ENCODE results near the gene CCDC185.

The CCDC185 gene

DNA sequence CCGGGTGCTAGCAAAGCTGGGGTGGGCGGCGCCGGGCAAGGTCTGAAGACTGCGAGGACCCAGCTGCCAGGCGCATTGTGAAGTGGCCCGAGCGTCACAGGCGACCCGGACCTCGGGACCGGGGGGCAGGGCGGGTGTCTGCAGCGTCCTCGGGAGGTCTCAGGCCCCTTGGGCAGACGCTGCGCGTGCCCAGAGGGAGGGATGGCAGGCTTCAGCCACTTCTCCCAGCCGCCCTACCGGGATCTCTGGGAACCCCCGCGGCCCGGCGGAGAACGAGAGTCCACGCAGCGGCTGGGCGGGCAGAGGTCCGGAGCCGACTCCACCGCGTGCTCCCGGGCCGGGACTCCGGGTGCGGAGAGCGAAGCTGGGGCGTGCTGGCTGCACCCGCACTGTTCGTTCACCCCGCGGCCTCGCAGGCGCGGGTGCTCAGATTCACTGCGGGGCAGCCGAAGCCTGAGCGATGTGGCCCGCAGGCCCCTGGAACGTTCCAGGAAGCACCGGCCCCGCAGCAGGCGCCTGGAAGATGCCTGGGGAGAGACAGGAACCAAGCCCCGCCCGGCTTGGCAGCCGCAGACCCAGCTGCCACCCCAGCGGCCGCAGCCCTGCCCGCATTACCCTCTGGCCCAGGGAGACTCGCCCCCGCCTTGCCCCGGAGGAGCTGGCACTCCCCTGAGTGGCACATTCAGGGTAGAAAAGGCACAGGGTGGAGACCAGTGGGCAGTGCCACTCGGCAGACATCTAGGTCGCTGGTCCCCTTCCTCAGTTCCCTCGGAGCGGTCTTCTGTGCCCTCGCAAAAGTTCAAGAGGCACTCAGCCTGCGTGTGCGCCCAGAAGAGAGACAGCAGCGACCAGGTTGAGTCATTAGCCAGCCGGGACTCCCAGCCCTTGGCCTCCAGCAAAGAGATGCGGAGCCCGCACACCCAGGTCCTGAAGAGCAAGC lies at the start of gene CCDC185:
TSS of gene CCDC185 (plus strand) at position 141 of the 940 bp plus-strand sequence. CDS start at position 202, 61 bp downstream.
- no peak for TF ChIP-seq CTCF (IDR thresholded peaks at IDR 0.05; ENCODE audit: low read depth, low read length)
- H3K4me3 ChIP-seq (ENCODE audit: low read depth, low read length): no peak within 1 kb of the TSS

GRCh38 chr1:223343692-223344091 lies 49.5 kb upstream of the CCDC185 start:
- no peak for TF ChIP-seq CTCF (IDR thresholded peaks at IDR 0.05; ENCODE audit: low read depth, low read length)
- H3K4me3 ChIP-seq (ENCODE audit: low read depth, low read length): no peak overlapping the region

DNA sequence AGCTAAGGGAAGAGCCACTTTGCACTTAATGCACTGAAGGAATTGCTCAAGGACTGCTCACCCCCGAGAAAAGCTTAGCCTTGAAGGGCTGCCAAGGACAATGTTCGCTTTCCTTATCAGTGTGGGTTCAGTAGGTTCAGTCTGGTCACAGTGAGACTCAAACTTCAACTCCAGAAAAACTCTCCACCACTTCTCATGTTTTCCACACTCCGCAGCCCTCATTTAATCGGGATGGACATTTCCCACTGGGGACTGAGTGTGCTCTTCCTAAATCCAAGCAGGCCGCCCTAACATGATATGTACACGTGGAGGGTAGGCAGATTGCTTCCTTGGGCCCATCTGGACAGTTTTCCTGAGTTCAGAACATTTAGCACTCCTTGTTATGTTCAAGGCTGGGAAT lies 48.7 kb upstream of the CCDC185 start:
- no peak for TF ChIP-seq CTCF (IDR thresholded peaks at IDR 0.05; ENCODE audit: low read depth, low read length)
- no peak overlapping the region for H3K4me3 ChIP-seq (ENCODE audit: low read depth, low read length)

DNA sequence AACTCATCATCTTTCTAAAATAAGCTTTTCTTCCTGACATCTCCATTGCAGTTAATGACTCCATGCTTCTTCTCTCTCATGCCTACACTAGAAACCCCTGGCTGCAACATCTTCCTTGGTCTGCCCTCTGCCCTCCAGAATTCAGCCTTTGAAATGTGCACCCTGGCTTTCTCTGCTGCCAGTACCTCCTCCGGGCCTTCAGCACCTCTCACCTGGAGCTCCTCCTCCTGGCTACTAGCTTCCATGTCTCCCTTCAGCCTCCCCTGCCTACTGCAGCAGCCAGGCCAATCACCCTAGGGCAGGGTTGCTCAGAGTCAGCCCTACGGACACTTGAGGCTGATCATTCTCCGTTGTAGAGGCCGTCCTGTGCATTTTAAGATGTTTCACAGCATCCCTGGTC lies 47.5 kb upstream of the CCDC185 start:
- TF ChIP-seq CTCF (IDR thresholded peaks at IDR 0.05; ENCODE audit: low read depth, low read length): no peak
- no peak overlapping the region for H3K4me3 ChIP-seq (ENCODE audit: low read depth, low read length)

DNA sequence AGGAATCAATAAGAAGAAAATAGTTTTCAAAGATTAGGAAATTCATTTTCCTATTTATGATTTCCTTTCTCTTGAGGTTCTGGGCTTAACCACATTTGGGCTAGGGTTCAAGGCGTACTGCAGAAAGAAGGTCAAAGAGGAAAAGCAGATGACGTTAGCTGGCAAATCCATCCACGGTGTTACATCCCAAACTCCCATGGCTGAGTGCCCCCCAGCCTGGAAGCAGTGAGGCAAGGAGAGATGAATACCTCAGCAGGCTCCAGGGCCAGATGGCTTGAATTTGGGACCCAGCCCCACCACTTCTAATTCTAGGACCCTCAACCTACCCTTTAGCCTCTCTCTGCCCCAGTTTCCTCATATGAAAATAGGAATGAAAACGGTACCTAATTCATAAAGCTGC lies 46.9 kb upstream of the CCDC185 start:
- TF ChIP-seq CTCF (IDR thresholded peaks at IDR 0.05; ENCODE audit: low read depth, low read length): no peak
- H3K4me3 ChIP-seq (ENCODE audit: low read depth, low read length): no peak overlapping the region

DNA sequence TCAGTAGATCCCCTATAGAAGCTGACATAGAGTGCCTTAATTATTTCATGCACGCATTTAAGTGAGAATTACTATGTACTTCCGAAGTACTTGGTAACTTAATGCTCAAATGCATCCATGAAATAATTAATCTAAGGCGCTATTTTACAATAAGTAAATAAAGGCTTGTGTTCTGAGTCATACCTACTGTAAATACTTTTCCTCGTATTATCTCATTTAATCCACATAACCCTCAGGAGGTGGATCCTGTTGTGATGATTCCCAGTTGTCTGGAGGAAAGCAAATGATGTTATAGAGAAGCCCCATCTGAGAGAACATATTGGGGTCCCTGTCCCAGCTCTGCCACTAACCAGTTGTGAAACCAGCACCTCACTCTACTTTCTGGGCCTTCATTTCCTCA lies 45.6 kb upstream of the CCDC185 start:
- TF ChIP-seq CTCF (IDR thresholded peaks at IDR 0.05; ENCODE audit: low read depth, low read length): no peak
- H3K4me3 ChIP-seq (ENCODE audit: low read depth, low read length): no peak overlapping the region

DNA sequence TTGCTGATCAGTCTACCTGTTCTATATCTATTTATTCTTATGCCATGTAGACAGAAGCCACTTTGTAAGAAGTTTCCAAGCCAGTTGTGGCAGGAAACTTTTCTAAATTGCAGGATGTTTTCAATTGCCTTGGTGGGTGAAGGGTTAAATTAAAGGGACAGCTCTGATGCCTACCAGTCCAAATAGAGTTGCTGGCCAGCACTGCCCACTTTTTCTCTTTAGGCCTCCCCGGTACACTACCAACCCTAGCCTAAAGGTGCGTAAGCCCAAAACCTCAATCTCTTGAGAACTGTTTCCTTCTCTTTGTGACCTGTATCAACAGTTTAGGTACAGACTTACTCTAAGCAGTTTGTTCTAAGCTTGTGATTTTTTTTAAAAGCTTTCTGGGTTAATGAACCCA lies 44.8 kb upstream of the CCDC185 start:
- H3K4me3 ChIP-seq (ENCODE audit: low read depth, low read length): no peak overlapping the region
- no peak for TF ChIP-seq CTCF (IDR thresholded peaks at IDR 0.05; ENCODE audit: low read depth, low read length)

All from WI38 (cell line).